VCaP (cell line): Measurements from ENCODE around the gene NSMCE4A.

Experiments used
- H3K27ac ChIP-seq: fragments of 450-650 bp; 2 replicates; pipeline ENCODE4 v1.5.1; 2017
- CTCF ChIP-seq: fragments of 450-650 bp; conservative IDR thresholded peaks from 2 replicates; pipeline ENCODE4 v1.5.1; 2017; ENCODE audit warnings: mild to moderate bottlenecking, moderate library complexity

NSMCE4A gene

GRCh38 chr10:121961456-121961855 lies 13.6 kb downstream of the NSMCE4A start:
- TF ChIP-seq CTCF, result no peak
- H3K27ac ChIP-seq, result no peak overlapping the region

DNA sequence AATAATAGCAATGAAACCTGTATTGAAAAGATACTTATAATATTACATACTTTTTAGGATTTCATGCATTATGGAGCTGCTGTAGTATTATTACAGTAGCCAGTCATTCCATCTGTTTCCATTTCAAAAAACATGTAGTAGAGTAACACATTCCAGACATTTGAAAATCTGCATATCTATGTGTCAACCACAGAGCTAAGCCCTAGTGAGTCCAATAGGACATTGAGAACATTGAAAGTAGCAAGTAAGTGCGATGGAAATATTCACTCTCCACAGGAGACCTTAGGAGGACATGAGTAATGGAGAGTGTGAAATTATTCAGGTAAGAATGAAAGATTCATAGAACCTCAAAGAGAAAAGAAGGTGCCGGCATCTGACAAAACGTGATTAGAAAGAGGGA lies 15.3 kb downstream of the NSMCE4A start:
- no peak overlapping the region for H3K27ac ChIP-seq
- no peak for TF ChIP-seq CTCF

DNA sequence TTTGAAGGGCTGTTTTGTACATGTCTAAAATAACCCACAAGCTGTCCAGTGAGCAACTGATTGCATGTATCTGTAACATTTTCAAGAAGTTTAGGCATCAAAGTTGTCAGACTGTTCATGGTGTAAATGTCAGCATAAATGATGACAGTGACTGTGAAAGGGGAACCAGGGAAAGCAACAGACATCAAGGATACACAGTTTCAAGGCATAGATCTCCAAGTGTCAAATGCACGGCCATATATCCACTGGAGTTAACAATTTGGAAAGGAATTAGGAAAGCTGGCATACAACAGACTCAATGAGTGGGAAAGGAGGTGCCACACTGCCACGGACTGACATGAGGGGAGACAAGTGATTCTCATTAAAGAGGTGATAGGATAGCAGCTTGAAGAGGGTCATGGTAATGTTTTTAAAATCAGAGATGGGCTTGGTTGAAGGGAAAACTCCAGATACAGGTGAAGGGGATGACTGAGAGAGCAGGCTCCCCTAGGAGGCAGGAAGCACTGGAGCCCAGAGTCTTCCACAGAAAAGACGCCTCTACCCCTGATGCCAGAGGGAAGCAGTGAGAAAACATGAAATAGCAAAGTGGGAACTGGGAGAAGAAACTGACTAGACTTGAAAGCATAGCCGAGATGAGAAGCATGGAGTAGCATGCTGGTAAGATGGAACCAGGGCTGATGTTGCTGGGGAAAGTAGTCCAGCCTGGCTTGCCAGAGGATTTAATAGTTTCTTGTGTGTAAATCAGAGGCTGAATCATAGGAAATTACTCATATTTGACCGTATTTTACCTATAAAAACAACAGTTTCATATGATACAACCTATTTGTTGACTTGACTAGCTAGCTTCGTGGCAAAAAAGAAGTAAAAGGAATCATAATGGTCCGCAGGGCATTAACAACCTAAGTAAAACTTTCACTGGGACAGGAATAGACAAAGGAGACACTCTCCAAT lies 18.6 kb downstream of the NSMCE4A start:
- TF ChIP-seq CTCF, result no peak
- H3K27ac ChIP-seq, result no peak overlapping the region

DNA sequence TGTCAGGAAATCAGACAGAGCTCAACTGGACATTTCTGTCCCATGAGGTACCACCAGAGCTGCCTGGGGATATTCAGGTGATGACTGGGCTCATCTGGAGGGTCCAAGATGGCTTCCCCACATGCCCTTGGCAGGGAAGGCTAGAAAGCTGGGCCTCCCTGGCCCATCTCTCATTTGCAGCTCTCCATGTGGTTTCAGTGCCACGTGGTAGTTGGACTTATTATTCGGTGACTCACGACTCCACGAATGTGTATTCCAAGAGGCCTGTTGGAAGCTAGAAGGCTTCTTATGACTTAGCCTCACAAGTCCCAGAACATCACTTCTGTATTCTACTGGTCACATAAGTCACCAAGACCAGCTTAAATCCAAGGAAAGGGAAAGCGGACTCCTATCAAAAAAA lies 22.8 kb downstream of the NSMCE4A start:
- no peak for TF ChIP-seq CTCF
- no peak overlapping the region for H3K27ac ChIP-seq

DNA sequence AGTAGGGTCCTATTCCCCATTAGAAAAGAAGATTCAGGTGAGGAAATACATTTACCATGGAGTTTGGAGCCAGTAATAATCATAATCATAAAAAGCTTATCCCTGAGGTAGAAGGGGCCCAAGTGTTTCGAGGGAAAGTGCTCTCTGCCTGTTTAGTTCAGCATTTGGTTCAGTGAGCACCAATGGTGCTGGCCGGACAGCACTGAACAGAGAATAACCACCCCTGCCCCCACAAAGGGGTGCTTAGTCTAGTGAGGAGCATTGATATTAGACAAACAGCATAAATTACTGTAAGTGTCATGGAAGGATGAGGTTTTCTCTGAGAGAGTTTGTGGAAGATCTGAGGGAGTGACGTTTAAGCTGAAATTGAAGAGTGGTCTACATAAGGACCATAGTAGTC lies 25.6 kb downstream of the NSMCE4A start:
- H3K27ac ChIP-seq, result peak overlapping the region; percentile 25; the same call in 1 of the 2 replicates
- TF ChIP-seq CTCF, result no peak

- no peak for TF ChIP-seq CTCF
Measured at GRCh38 chr10:121949049-121949448, 26.0 kb downstream of the NSMCE4A start.

DNA sequence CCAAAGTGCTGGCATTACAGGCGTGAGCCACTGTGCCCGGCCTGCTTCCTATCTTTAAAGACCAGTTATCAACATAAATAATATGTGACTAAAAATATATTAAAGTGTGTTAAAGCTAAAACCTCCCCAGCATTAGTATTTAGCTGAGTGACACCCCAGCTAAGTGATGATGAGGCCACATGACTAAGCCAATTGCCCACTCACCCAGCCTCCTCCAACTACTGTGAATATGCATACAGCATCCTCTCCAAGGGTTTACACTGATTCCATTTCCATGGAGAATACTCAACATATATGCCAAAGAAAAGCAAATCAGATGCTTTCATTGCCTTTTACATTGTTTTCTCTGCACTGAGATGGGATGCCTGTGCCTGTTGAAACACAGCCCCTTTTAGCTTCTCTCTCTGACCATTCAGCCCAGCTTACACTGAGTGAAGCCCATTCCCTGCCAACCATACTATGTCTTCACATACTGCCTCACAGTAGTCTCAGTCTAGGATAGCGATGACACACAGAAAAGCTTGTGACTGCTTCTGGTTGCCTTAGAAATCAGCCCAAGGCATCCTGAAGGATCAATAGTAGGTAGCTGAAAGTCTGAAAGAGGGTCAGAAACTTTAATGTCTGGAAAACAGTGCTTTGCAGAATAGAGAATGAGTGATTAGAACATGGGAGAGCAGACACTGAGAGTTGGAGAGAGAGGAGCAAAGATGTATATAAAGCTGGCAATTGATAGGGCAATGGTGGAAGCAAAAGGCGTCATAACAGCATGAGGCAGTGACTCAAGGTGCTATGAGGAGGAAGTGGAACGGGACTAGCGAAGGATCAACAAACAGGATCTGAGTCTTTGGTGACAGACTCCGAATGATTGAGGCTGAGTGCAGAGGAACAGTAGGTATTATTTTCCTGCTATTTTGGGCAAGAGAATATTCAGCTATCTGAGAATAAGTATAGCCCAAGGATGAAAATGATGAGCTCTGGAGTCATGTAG lies 27.4 kb downstream of the NSMCE4A start:
- no peak for TF ChIP-seq CTCF
- no peak overlapping the region for H3K27ac ChIP-seq

More at GRCh38 chr10:121949049-121949448, 26.0 kb downstream of the NSMCE4A start:
- peak overlapping the region; percentile 25; the same call in 1 of the 2 replicates for H3K27ac ChIP-seq
